ENCODE data around the gene FIBCD1.

Gene FIBCD1

DNA sequence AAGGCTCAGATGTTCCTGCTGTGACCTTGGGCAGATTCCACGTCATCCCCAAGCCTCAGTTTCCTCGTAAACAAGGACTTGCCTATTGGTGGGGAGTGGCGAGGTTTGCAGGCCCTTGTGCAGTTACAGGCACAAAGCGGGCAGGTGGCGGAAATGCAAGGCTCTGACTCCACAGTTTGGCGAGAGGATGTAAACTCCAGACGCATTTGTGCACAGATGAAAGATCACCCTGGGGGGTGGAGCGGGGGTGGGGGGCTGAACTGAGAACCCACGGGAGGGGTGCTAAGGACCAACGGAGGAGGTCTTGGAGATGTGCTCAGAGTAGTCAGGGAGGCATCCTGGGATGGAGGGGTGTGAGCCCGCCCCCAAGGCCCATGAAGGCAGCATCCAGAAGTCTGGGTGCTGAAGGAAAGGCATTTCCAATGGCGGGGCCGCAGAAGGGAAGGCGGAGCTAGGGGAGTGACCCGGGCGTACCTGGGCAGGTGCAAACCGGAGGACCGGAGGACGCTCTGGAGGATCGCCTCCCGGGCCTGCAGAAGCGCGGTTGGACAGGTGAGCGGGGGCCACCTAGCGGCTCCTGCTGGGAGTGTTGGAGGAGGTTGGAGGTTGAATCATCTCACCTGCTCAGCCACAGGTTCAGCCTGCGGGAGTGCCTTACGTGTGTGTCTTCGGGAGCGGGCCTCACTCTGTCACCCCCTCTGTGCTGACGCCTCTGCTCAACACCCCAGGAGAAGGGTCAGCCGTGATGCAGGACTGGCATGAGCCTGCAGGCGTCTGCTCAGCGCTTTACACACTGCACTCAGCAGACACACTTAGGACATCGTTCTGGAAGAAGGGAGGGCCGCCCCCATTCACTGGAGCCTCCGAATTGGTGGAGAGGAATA, 1.9 kb upstream of the FIBCD1 start:
- intact Hi-C loops (cut with DNase I), result no loop called here
- peak; percentile 56 to 90 (median 80) for DNase-seq

DNA sequence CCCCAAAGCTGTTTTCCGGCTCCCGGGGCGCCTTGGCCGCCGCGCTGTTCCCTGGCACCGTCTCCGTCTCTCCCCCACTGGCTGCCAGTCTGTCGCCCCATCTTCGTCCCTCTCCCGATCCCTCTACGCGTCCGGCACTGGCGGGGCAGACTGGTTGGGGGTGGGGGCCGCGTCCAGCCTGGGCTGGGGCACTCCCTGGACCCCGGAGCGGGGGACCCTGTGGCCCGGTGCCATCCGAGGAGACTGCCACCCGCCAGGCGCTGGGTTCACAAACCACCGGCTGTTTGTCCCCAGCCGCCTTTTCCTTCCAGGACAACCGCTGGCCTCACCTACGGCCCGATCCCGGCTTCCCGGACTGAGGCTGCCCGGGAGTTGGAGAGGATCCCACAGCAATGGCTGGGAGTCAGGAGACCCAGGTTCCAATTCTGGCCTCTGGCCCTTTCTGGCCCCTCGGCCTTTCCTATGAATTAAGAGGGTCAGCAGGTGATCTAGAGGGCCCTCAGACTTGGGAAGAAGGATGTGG, 1.0 kb upstream of the FIBCD1 start:
- no peak for DNase-seq
- intact Hi-C loops (cut with DNase I), result no loop called here

DNA sequence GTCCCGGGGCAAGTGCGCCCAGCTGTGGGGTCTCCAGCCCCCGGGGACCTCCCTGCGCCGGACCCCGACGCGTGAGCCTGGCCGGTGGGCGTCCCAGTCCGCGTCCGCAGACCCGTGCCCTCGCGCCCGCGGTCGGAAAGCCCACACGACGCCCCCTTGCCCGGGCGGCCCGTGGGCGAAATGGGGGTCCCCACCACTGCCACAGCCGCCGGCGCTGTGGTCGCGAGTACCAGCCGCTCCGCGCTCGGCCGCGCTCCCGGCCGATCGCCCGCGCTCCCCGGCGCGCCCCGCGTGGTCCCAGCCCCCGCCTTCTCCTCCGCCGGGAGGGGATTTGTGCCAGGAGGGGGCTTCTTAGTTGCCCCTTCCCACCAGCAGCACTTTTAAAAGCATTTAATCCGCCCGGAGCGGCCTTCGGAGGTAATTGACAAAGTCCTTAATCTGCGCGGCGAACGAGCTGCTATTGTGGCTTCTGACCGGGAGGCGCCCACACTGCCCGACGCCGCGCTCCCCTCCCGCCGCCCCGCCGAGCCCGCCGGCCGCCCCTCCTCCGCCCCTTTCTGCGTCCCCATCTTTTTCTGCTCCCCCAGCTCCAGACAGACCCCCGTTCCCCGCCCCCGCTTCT, 469 bp upstream of the FIBCD1 start:
- intact Hi-C loops (cut with DNase I), result loop anchor here (5.0 kb wide), 1 partner anchor 67 kb away; no protein-coding TSS in a partner anchor
- no peak for DNase-seq

DNA sequence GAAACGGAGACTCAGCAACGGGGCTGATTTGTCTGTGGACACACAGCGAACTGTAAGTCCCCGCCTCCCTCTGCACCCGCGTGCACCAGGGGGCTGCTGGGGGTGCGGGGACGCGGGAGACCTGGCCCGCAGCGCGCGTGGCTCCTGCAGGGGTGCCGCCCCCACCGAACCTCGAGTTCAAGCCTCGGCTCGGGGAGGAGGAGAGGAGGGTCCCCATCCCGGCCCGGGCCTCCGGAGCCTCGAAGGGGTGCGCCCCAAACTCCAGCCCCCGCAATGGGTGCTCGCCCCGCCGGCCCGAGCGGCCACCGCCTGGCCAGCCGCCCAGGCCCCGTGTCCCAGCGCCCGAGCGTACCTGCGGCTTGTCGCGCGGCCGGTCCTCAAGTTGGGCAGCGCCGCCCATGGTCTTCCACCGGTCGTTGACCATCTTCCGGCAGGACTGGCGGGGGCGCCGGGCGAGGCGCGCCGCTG, 829 bp downstream of the FIBCD1 start:
- DNase-seq, result no peak
- intact Hi-C loops (cut with DNase I), result loop anchor here (5.0 kb wide), 1 partner anchor 66 kb away; no protein-coding TSS in a partner anchor

DNA sequence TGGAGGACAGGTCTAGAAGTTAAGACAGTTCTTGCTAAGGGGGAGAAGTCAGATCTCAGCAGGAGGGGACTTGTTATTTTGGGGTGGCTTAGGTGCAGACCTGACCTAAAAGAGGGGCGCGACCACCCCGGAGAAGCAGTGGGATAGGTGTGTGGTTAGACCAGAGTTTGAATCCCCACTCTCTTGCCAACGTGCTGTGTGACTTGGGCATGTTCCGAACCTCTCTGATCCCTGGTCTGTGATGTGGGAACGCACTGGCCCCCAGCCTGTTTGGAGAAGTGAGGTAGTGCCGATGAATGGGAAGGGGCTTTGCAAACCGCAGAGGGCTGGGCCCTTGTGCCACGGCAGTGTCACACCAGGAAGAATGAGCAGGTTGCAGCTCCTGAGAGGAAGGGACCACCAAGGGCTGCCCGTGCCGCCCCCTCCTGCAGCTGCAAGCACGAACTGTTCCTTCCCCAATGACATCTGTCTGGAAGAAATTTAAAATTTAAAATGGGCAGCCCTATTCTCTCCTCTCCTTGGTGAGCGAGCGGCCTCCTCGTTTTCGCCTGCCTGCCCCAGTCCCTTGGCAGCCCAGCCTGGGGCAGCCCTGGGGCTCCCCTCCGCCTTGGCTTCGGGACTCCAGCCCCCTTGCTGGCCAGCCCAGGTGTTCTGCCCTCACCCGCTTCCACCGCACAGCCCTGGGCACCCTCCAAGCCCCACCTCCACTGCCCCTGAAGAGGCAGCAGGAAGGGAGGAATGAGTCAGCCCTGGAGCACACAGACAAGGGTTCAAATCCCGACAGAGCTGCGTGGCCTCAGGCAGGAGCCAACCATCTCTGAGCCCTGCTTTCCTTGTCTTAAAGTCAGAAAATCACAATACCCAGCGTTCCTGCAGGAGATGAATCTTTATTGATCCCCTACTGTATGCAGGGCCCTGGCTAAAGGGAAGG, 1.6 kb downstream of the FIBCD1 start:
- DNase-seq, result no peak
- intact Hi-C loops (cut with DNase I), result loop anchor here (5.0 kb wide), 1 partner anchor 65 kb away; no protein-coding TSS in a partner anchor

DNA sequence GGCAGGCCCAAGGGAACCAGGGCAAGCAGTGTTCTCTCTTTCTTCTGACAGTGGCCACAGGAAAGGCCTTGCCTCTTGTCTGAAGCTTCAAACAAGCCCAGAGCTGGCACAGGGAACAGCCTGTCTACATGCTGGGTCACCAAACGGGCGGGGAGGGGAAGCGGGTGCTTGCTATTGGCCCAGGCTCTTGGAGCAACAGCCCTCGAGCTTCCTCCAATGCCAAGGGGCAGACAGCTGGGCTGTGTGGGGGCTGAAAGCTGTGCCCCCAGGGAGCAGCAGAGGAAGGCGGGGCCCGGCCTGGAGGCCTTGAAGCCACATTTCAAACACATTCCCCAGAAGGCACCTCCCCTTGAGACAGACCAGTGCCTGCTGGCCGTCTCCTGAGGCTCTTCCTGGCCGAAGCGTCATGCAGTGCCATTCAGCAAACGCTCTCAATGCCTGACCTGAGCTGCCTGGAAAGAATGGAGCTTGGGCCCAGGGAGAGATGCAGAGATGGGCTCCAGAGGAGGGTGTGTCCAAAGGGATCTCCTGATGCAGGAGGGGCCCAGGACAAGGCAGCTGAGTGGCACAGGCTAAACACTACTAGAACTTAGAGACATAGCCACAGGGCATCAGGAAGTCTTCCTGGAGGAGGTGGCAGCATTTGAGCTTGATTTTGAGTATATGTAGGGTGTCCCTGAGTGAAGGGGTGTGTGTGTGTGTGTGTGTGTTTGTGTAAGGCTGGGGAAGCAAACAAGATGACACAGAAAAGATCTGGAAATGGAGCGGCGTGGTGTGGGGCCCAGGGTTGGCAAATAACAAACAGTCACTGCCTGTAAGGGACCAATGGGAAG, 2.5 kb downstream of the FIBCD1 start:
- peak in 3 of 42 donors; percentile 32 to 50 (median 34) for DNase-seq
- intact Hi-C loops (cut with DNase I), result loop anchor here (5.0 kb wide), 1 partner anchor 64 kb away; no protein-coding TSS in a partner anchor

DNA sequence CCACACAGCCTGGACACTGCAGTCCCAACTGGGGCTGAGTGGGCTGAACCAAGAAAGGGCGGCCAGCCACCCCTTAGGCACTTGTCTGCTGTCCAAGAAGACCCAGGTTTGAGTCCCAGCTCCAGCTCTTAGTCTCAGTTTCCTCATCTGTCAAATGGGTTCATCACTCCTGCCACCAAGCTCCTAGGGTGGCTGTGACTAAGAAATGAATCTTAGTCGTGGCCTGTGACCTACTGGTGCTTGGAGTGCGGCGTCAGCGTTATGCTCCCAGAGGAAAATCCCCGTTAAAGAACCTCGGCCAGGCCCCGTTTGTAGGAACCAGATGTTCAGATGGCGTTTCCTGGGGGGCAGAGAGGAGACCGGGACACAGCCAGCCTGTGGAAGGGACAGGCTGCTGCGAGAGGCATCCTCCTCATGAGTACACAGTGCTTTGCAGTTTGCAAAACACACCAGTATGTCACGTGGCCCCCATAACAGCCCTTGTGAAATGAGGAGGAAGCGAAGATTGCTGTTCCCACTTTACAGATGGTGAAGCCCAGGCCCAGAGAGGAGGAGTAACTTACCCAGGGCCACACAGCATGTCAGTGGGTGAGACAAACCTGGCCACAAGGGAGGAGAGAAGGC, 3.3 kb downstream of the FIBCD1 start:
- intact Hi-C loops (cut with DNase I), result loop anchor here (5.0 kb wide), 1 partner anchor 63 kb away; no protein-coding TSS in a partner anchor
- DNase-seq, result no peak

DNA sequence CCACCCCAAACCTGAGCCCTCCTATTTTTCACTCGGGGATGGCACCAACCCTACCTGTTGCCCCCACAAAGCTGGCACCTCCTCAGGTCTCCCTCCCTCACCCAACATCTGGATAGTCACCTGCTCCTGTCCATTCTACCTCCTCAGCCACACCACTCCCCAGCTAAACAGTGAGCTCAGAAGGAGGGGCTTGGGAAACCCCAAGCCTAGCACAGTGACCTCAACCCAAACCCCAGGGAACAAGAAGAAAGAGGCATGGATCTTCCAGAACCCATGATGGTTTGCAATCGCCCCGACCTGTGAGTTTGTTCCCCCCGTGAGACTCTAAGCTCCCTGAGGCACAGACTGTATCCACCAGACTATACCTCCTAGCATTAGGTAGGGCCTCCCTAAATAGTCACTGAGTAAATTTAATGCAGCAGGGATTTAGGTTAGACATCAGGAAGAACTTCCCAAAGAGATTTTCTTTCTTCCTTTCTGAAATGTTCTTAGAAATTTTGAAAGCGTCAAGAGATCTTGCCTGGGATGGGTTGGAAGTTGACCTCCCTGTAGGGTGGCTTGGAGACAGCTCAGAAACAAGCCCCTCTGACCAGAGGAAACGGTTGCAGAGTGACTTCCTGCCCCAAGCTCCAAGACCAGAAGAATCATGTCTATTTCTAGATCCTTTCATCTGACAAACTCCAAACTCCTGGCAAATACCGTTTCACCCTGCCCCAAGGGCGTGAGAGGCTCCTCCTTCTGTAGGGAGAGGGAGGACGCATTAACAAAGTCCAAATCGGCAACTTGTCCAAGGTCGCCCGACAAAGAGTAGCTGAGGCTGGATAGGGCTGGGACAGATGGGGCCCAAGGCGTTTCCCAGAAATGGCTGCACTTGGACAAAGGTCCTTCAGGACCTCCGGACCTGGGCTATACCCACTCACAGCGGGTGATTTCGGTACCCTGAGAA, 4.1 kb downstream of the FIBCD1 start:
- DNase-seq, result no peak
- intact Hi-C loops (cut with DNase I), result loop anchor here (5.0 kb wide), 1 partner anchor 63 kb away; no protein-coding TSS in a partner anchor

DNA sequence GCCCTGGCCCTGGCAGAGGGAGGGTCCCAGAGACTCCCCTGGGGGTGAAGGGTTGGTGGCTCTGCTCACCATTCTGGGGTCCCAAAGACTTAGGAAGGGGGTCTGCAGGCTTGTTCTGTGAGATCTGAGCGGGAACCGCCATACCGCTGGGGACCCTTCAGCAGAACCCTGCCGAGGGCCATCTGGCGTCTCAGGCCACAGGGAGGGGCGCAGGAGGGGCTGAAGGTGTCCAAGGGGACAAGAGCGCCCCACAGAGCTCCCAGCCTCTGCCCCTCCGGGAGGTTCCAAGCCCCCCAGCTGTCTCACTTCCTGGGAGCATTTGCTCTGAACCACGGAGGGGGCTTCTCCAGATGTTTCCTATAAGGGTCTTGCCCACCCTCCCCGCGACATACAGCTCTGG, 4.8 kb downstream of the FIBCD1 start:
- DNase-seq, result no peak
- intact Hi-C loops (cut with DNase I), result no loop called here

DNA sequence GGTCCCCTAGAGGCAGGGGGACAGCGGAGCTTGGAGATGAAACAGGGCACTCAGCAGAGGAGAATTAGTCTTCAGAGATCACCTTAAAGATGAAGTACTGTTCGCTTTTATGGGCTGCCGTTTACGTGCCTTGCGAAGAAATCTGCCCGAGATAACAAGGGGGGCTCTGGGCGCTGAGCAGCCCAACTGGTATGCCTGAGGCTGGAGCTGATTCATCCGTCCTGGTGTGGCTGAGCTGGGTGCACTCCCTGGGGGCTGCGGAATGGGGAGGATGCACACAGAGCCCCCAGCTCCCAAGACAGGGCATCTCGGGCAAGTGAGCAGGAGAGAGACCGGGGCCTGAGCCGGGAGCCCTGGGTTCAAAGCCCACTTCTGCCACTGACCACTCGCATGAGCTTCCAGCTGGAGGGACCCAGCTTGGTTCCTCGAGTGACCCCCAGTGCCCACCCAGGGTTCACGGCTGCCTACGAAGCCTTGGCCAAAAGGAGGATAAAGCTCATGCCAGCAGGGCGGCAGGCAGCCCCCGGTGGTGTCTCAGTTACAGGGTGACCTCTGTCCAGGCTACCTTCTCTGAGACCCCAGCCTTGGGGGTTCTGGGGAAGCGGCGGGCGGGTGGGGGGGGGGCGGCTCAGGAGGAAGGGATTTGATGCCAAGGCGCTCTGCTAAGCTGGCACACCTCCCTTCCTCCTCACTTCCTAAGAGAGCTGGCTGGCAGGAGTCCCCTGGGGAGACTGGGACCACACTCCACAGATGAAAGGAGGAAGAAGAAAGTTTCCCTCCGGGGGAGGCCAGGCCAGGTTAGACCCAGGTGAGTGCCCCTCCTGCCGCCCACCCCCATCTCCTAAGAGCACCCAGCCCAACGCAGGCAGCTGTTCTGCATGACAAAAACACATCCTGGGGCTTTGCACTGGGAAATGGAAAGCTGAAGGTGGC, 5.7 kb downstream of the FIBCD1 start:
- DNase-seq, result no peak
- intact Hi-C loops (cut with DNase I), result no loop called here

DNA sequence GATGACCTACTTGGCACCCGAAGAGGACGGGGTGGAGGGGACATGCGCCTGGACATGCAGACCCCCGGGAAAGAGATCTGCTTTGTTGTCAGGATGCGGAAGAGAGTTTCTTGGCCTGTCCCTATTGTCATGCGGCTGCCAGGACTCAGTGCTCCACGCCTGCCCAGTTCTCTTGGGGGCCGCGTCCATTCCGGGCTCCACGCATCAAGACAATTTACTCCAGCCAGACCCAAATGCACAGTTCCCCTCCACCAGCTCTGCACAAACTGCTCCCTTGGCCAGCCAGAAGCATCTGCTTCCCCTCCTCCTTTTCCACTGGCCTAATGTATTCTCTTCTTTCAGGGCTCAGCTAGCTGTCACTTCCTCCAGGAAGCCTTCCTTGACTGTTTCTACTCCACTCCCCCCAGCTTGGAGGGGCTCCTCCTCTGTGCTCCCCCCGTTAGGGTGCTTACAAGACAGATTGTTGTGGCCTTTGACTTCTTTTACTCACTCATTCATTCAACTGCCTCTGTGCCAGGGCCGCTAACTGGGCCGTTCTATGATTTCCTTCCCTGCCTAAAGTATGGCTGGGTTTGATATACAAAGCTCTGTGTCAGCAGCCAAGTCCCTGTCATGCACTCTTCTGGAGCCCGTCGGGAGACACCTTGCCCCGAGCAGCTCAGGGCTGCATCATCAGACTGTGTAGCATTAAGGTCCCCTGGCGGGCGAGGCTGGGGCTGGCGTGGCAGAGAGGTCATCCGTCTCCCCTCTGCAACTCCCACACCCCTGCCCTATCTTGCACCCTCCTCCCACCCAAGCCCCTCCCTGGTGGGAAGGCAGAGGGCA, 6.6 kb downstream of the FIBCD1 start:
- intact Hi-C loops (cut with DNase I), result no loop called here
- DNase-seq, result no peak

DNA sequence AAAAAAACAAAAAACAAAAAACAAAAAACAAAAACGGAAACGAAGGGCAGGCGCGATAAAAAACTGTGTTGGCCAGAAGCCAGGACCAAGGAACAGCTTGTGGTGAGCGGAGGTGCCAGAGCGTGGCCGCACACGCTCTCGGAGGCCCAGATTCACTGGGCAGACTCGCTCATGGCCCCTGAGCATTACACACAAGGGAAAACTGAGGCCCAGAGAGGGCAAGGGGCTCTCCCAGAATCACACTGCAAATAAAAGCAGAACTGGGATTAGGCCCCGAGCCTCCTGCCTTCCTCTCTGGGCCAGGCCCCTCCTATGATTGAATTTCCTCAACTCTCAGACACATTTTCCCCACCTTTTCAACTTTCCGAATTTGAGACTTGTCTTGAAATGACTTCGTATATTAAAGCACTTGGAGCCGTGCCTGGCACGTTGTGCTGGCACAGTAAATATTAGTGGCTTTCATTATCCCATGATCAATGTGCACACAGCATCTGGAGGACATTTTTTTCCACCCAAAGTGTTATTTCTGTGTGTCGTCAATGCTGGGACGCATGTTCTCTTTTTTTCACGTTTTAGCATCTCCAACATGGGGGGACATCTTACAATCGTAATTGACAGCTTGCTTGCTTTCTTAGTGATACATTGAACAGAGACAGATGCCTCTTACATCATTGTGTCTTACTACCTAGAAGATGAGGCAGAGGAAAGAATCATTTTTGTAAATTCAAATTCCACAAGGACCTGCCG, 7.4 kb downstream of the FIBCD1 start:
- DNase-seq, result no peak
- intact Hi-C loops (cut with DNase I), result no loop called here

DNA sequence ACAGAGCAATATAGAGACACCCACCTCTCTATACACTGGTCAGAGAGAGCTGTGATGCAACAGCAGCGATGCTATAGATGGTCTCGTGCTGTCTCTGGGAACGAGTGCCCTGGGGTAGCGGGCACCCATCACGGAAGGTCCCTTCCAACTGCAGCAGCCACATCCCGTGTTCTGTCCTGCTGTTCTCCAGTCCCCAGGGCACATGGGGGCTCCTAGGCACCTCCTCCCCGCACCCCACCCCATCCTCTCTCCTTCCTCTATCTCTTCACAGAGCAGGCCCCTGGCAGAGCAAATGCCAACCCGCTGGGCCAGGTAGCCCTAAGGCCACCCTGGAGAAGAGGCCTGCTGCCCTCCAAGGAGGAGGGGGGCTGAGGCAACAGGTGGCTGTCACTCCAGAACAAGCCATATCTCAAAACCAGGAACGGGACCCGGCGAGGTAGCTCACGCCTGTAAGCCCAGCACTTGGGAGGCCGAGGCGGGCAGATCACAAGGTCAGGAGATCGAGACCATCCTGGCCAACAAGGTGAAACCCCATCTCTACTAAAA, 8.2 kb downstream of the FIBCD1 start:
- DNase-seq, result no peak
- intact Hi-C loops (cut with DNase I), result no loop called here
